Stimulated activated CD8-positive, alpha-beta memory T cell treated with anti-CD3 and anti-CD28 coated beads, Interleukin-7, amount 100 ng/mL, for 1 hour (primary cell): ENCODE results near the gene PPP1R12B.
"Not testable (repeated sequence)": the region's sequence is repeated elsewhere in the genome, so short reads cannot be mapped to it uniquely, and the experiment has no call there.

Experiments
- DNase-seq, 2 donors: peaks; one replicate each; pipeline ENCODE4 v3.0.0-alpha.2; 2020; ENCODE audit warnings: low read depth in 2 of 2

Gene PPP1R12B

DNA sequence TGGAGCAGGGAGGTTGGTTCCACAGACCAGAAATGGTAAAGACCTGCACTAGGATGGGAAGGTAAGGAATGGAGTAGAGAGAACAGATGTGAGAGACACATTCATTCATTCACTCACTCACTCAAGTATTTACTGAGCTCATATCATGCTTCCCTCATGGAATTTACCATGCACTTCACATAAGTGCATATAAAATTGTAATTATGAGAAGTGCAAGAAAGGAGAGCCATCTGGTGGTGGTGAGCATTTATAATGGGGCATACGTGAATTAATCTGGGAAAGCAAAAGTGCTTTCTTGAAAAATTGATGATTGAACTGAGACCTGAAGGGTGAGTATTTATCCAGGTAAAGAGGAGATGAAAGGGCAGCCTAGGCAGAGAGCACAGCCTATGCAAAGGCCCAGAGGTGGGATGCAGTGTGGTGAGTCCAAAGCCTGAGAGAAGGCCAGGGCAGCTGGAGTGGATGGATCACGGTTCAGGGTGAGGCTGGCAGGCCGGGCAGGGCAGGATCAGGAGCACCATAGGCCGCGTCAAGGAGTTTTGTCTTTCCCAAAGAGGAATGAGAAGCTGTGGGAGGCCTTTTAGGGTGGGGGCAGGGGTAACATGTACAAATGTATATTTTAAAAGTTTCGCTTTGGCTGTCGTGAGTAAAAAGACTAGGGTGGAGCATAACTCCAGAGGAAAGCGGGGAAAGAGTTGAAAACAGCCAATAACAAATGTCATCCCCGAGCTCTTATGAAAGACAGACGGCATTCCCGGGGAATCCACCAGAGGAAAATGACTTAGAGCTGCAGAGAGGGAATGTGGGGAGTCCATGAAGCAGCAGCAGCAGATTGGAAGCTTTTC is 266.1 kb downstream of the PPP1R12B start:
- DNase-seq = not testable (repeated sequence)

DNA sequence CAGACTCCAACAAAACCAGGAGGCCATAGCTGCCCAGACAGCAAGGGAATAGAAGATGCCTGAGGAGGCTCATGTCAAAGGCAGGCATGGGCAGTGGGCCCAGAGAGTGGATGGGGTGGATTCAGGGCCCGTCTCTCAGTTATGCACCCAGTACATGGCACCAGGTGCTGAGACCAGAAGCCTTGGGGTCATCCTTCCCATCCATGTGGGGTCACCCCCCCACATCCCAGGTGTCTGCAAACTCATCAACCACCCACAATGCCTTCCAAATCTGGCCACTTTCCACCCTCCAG is 266.7 kb downstream of the PPP1R12B start:
- DNase-seq = not testable (repeated sequence)

DNA sequence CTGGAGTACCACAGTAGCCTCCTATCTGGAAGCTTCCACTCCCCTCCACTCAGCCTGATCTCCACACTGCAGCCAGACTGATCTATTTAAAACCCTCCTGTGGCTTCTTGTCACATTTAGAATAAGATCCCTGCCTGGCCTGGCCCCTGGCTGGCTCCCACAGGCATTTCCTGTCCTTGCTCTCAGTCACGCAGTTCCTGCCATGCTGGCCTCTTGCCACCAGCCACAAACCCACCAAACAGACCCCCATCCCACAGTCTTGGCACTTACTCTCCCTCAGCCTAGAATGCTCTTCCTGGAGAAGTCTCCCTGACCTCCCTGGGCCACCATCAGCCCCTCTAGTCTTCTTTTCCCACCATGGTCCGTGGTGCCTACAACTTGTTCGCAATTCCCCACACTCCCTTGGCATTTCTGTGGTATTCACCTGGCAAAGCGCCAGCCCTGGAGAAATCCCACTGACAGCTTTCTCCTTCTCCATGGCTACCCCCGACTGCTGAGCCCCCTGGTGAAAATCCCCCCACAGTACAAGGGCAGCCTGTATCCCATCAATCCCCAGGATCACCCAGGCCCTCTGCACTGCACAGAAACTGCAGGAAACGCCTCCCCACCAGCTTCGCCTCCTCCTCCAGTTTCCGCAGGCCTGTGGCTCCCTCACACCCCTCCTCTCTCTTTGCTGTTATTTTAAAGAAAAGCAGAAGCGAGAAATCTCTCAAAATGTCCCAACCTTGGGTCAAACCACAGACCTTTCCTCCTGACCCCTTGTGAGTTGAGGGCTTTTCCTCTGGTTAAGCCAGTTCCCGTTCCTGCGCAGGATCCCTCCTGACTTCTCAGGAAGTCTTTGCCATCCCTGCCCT is 267.2 kb downstream of the PPP1R12B start:
- DNase-seq = no peak

DNA sequence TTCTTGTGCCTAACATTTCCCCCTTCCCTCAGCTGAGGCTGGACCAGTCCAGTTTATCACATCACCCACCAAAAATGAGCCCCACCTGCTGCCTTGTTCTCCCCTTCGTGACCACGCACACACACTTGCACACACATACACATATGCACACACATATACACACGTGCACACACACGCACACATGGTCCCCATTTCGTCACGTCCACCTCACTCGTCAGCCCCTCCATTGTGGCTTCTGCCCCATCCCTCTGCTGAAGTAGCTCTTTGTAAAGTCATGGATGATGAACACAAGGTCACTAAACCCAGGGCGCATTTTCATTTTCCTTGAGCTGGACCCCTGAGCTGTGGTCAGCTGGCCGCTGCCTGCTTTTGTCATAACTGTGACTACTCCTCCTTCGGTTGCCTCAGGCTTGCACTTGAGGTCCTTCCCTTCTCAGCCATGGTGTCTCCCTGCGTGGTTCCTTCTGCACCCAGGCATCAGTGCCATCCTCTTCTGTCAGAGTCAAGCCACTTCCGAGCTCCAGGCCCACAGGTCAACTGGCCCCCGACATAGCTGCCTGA is 267.9 kb downstream of the PPP1R12B start:
- no peak for DNase-seq

DNA sequence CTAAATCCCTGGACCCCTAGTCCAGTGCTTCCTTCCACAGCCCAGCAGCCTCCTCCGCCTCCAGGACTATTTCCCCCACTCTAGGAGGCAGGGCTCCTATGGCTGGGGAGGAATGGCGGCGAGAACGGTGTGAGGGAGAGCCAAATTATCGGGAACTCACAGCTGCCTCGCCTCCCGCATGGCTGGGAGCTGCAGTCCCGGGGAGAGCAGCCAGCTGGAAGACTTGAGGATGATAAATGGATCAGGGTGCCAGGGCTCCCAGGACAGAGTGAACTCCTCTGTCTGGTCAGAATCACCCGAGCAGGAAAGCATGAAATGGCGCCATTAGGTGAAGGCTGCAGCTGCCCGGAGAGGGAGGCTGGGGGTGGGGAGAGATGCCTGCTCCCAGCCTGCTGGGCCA is 270.5 kb downstream of the PPP1R12B start:
- not testable (repeated sequence) for DNase-seq

DNA sequence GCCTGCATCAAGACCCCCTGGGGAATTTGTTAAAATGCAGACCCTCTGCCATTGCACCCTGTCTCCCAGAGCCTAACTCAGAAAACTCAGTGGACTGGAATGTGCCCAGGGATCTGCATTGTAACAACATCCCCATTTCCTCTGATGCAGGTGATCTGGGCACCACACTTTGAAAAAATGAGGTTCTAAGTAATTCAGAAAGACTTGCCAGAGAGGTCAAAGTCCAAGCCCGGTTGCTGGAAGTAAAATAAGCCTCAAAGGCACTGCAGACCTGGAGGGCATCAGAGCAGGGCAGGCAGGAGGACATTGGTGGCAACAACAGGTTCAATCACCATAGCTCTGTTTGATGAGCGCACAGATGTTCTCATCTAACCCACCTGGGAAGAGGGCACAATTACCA is 271.0 kb downstream of the PPP1R12B start:
- no peak for DNase-seq

DNA sequence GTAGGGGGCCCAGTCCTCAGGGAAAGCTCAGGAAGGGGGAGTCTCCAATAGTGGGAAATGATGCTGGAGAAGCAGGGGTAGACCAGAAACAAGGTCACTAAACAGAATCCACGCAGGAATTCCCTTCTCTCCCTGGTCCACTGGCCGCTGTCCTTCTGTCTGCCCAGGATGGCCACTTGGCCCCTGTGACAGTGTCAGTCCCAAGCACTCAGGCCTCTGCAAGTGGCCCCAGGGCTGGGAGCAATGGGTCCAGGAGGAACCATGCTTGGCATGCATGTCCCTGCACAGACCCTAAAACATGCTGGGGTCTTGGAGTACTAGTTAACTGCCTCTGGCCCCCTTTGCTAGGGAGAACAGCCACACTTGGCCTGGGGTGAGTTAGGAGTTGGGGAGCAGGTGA is 271.5 kb downstream of the PPP1R12B start:
- not testable (repeated sequence) for DNase-seq

DNA sequence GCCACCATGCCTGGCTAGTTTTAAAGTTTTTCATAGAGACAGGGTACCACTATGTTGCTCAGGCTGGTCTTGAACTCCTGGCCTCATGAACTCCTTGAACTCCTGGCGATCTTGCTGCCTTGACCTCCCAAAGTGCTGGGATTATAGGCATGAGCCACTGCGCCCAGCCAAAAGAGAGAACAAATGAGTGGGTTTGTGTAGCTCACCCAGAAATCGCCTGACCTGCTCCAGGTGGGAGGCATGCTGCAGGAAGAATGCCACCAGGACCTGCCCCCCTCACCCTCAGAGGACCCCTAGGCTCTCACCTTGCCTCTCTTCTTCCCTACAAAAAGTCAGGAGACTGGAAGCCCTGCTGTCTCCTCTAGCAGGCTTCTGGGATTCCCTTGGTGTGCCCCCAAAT is 272.9 kb downstream of the PPP1R12B start:
- no peak for DNase-seq

DNA sequence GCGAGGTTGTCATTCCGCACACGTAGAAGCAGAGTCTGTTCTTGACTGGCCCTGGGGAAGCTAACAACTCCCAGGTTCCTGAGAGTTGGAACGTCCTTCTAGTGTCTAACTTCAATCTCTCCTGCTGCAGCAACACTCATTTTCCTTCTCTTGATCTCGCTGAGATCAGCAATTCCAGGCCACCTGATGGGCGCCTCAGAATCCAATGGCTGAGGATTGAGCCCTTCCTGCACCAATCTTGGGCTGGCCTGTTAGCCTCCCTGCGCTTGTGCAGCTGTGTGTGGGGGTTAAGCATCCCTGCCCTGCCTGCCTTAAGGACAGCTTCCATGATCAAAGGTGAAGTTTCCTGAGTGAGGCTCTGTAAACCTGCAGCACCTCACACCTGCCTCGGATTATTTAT is 273.9 kb downstream of the PPP1R12B start:
- no peak for DNase-seq

DNA sequence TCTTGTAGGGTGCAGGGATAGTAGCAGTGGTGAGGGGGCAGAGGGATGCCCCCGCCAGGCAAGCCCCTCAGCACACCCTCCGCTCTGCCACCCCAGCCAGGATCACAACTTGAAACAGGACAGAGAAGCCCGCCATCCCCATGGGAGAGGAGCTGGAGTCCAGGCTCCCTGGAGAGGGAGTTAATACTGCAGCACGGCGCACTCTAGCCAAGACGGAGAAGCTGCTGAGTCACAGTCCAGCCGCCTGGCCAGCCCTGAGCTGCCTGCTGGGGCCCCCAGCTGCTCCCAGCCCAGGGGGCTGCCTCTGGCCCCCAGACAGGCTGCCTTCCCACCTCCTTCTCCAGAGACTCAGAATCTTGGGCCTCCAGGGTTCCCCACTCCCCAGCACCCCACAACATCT is 274.6 kb downstream of the PPP1R12B start:
- DNase-seq = no peak

DNA sequence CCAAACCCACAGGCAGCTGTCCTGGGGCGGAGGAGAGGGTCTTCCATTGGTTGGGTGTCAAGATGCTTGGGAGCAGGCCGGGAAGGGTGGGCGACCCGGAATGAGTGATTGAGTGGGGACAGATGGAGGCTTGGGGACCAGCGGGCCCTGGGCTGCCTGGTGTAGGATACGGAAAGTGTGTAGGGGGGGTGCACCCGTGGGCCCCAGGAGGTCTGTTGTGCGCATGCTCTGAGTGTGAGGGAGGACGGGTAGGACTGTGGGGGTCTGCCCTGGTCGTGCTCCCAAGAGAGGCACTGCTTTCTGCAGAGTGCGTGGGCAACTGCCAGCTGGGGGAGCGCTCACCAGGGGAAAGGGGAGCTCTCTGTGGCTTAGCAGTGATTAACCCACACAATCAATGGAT is 275.0 kb downstream of the PPP1R12B start:
- not testable (repeated sequence) for DNase-seq

DNA sequence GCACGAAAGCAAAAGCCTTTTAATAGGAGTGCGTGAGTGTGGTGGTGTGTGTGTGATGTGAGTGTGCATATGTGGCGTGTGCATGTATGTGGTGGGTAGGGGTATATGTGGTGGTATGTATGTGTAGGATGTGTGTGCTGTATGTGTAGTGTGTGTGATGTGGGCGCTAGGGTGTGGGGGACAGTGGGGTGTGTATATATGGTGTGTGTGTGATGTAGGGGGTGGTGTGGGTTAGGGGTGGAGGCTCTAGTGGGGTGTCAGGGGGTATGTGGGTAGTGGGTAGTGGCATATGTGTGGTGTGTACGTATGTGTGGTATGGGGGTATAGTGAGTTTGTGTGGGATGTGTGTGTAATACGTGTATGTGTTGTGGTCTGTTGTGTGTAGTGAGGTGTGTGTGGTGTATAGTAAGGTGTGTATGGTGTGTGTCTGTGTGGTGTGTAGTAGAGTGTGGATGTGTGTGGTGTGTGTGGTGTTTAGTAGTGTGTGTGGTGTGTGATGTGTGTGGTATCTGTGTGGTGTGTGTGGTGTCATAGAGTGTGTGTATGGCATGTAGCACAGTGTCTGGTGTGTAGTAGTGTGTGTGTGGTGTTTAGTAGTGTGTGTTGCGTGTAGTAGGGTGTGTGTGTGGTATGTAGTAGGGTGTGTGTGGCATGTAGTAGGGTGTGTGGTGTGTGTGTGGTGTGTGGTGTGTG is 275.7 kb downstream of the PPP1R12B start:
- no peak for DNase-seq

DNA sequence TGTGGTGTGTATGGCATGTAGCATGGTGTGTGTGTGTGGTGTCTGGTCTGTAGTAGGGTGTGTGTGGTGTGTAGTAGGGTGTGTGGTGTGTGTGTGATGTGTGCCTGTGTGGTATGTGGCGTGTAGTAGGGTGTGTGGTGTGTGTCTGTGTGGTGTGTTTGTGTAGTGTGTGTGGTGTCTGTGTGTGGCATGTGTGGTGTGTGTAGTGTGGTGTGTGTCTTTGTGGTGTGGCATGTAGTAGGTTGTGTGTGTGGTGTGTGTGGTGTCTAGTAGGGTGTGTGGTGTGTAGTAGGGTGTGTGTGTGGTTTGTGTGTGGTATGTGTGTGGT is 276.2 kb downstream of the PPP1R12B start:
- DNase-seq = no peak

DNA sequence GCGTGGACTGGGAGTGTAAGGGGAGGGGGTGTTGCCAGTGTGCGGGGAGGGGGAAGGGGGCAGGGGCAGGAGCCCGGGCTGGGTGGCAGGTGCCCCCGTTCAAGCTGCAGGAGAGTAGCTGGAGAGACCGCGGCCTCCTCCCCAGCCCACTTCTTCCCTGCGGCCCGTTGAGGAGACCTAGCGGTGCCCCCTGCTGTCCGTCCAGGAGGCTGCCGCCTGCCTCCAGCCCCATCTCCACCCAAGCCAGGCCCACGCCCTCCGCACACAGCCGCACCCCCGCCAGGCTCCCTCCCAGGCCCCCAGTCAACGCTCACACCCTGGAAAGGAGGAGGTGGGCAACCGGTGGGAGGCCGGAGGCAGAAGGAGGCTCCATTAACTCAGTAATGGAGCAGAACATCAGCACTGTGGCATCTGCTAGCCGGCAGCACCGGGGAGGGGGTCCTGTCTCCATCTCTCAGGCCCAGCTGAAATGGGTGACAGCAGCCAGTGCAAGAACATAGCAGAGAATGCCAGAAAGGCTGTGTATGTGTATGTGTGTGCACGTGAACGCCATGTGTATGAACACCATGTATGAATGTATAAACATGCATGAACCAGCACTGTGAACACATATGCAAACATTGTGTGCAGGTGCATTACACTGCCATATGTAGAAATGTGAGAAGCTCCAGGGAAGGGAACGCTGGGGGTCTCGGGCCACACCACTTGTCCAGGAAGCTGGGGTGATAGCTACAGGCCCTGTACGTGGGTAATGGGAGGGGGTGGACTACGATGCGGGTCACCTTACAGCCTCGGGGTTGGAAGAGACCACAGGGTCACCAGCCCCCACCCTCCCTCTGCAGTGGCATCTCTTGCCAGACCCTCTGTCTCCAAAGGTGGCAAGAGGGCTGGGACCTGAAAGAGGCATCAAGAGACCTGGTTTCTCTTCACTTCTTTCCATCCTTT is 277.2 kb downstream of the PPP1R12B start:
- peak; percentile 16 to 28 for DNase-seq

DNA sequence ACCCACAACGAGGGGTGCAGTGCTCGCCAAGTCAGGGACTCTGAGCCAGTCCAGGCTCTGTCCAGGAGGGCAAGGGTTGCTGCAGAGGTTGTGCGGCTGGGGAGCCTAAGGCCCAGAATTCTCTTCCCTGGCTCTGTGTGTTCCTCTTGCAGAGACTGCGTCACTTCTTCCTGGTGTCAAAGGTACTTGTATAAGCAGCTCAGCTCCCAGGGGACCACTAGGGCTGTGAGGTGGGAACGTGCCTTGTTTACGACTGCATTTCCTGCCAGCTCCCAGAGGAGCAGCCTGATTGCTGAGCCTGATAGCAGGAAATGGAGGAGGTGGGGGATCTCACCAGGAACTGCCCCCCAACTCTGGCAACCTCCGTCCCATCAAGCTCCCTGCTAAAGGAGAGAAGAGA is 278.5 kb downstream of the PPP1R12B start:
- DNase-seq = not testable (repeated sequence)

DNA sequence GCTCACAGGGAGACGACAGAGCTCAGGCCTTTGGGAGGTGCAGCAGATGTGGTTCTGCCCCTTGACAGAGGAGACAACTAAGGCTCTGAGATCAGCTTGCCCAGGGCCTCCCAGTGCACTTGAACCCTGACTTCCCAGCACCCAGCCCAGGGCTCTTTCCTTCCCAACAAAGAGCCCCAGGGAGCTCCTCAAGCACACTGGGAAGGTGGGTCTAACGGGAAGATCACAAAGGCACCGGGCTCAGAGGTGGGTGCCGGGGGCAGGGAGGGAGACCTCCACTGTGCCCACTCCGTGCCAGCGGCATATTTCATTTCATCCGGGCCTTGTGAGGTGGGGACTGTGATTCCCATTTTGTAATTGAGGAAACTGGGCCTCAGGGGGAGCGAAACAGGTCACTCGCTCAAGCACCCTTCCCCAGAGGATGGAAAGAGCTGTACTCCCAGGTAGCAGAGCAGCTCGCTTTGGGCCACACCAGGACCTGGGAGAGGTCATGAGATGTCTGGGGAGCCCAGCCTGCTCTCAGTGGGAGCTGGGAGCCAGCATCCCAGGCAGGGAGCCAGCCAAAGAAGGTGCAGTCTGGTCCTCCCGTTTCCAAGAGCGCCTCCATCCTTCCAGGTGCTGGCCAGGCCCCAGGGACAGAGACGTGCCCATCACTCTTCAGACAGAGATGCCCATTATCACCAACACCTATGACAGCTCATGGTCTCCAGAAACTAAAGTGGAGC is 279.5 kb downstream of the PPP1R12B start:
- no peak for DNase-seq

DNA sequence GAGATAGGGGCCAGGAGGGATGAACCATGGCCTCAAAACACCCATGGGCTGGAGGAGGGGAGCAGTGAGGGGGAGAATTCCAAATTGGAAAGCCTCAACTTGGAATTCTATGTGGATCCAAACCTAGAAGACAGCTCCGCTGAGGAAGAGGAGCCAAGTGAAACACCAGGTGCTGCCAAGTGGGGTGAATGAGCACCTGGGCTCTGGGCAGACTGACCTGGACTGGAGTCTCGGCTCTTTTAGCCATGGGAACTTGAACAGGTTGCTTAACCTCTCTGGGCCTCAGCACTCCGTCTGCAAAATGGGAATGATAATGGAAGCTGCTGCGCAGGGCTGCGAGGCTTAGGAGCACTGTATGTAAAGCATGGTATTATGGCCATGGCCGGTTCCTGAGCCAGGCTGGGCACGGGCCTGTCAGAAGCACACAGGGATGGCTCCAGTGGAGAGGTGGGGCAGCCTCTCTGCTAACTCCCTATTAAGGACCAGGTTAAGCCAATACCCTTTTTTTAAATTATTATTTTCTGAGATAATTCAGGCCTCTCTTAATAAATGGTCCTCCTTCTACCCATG is 280.2 kb downstream of the PPP1R12B start:
- no peak for DNase-seq

DNA sequence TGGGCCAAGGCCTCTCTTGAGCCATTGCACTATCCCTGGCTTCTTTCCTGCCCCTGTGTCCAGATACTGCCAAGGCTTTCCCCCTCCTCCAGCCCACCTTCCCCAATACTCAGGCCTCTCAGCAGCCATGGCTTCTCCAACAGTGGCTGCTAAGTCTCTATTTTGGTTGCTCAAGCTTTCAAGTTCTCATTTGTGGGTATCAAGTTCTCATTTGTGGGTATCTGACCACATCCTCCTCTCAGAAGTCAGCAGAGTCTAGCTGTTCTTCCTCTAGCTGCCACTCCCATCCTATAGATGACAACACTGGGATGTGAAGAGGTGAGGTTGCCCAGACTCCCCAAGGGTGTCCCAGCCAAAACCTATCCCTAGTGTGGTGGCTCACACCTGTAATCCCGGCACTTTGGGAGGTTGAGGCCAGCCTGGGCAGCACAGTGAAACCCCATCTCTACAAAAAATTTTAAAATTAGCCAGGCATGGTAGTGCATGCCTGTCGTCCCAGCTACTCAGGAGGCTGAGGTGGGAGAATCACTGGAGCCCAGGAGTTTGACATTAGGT is 280.8 kb downstream of the PPP1R12B start:
- DNase-seq = not testable (repeated sequence)

DNA sequence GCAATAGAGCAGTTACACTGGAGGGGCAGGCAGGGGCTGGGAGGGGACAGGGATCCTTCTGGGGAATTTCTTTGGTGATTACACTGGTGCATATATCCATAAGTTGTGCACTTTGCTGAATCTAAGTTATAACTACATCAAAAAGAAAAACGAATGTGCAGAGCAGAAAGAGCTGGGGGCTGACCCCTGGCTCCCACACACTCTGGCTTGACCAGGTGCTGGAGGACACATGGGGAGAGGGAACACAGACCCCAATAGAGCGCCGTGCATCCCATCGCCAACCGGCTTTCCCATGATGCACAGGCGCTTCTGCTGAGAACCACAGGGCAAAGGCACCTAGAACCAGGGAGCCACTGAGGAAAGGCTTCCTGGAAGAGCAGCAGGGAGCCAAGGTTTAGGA is 281.6 kb downstream of the PPP1R12B start:
- DNase-seq = not testable (repeated sequence)

DNA sequence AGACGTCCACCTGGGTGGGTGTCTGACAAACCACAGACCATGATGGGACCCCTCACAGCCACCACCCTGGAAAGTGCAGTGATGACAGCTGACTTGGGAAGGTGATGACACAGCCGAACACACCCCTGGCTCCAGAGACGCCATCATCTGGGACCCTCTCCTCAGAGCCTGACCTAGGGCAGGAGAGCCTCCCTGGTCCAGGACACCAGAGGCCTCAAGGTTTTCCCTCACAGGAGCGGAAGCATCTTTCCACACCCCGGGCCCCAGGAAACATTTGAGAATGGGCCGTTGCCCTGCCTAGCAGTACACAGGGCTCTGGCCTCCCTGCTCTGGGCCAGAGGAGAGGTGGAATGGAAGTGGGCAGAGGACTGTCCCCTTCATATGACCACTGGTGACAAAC is 282.0 kb downstream of the PPP1R12B start:
- no peak for DNase-seq
